Measurements from ENCODE around the gene PFDN1.

PFDN1 gene

DNA sequence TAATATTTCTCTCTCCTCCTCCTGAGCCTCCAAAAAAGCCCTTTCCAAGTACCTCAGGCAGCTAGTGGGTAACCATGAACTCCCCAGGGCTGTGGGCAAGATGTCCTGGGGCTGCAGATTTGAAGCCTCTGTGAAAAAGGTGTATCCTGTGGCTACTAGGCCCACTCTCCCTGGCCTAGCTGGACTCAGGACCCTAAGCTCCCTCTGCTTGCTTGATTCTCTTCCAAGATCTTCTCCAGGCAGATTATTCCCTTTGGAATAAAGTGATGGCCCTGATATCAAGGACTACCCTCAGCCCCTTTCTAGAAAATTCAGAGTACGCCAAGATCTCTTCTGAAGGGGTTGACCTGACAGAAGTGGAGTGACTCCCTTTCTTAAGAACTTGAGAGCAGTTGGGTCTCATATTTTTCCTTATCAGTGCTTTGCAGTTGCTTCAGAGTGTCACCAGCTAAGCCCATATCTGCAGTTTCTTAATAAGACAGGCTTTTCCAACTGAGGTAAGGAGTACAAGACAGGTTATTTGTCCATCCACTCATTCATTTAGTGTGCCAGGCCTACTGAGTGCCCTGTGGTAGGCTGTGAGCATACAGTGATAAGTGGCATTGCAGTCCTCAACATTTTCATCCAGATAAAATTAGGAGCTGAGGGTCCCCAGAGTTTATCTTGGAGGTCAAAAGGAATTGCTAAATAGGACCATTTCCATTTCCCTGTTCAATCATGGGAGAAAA lies 85.4 kb downstream of the PFDN1 start:
- Histone ChIP-seq H3K36me3 (ENCODE audit: control insufficient read depth, insufficient read depth, low read length) (no peaks in the 10 kb centered on the region), H3K4me1 (ENCODE audit: control insufficient read depth, insufficient read depth, low read length) (peaks cover 2% of the 10 kb centered on the region; the same call in 1 of the 2 replicates), H3K4me3 (ENCODE audit: low read length) (no peak overlapping the region), H3K27ac (ENCODE audit: low read length) (no peak overlapping the region), H3K27me3 (ENCODE audit: control insufficient read depth, insufficient read depth, low read length) (no peaks in the 10 kb centered on the region), H3K9me3 (ENCODE audit: control insufficient read depth, insufficient read depth, low read length) (no peaks in the 10 kb centered on the region)
- no peak for DNase-seq (ENCODE audit: low read depth, low spot score)
- WGBS (ENCODE audit: insufficient coverage, insufficient read length) = no CpG with 5 or more reads among the region's 1 CpG

DNA sequence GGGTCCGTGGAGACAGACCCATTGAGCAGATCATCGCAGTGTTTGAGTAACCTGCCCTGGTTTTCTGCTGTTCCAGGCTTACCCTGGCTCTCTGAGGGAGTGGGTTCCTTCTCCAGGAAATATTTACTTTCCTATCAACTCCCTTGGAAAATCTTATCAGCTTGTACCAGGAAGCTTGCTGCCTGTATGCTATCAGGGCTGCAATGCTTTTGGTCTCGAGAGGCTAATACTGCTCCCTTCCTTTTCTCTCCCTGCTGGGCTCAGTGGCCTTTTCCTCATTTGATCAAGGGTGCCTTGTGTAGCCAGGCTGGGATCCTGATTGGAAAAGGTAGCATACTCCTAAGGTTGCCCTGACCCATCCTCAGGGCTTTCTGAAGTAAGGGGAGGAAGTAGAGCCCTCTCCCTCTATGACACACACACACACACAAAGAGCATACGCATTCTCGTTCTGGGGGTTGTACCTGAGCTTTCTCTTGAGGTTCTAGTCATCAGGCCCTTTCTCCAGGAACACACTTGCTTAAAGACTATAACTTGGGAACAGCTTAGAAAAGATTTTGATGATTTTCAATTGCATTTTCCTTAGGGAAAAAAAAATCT lies 86.3 kb downstream of the PFDN1 start:
- Histone ChIP-seq H3K36me3 (ENCODE audit: control insufficient read depth, insufficient read depth, low read length) (no peaks in the 10 kb centered on the region), H3K9me3 (ENCODE audit: control insufficient read depth, insufficient read depth, low read length) (no peaks in the 10 kb centered on the region), H3K4me1 (ENCODE audit: control insufficient read depth, insufficient read depth, low read length) (peaks cover 2% of the 10 kb centered on the region; the same call in 1 of the 2 replicates), H3K4me3 (ENCODE audit: low read length) (no peak overlapping the region), H3K27ac (ENCODE audit: low read length) (no peak overlapping the region), H3K27me3 (ENCODE audit: control insufficient read depth, insufficient read depth, low read length) (no peaks in the 10 kb centered on the region)
- no peak for DNase-seq (ENCODE audit: low read depth, low spot score)
- WGBS (ENCODE audit: insufficient coverage, insufficient read length) = no CpG with 5 or more reads among the region's 5 CpGs

DNA sequence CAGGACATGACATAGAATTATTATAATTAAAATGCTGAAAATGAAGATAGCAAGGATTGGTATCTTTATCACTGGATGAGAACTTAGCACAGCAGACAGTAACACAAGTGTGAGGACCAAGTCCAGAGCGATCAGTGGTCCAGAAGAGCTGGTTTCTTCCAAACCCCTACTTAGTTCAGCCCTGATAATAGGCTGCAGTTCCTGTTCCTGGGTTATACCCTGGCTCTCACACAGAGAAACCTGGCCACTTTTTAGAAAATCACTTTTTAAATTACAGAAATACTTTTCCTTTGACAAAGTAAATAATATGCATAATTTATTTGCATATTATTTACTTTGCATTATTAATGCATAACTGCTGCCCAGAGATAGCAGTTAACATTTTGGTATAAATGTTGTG lies 87.6 kb downstream of the PFDN1 start:
- H3K9me3 ChIP-seq (ENCODE audit: control insufficient read depth, insufficient read depth, low read length) = no peaks in the 10 kb centered on the region
- DNase-seq (ENCODE audit: low read depth, low spot score) = no peak
- no peaks in the 10 kb centered on the region for H3K27me3 ChIP-seq (ENCODE audit: control insufficient read depth, insufficient read depth, low read length)
- H3K4me1 ChIP-seq (ENCODE audit: control insufficient read depth, insufficient read depth, low read length) = peaks cover 2% of the 10 kb centered on the region; the same call in 1 of the 2 replicates
- no peak overlapping the region for H3K4me3 ChIP-seq (ENCODE audit: low read length)
- no peak overlapping the region for H3K27ac ChIP-seq (ENCODE audit: low read length)
- H3K36me3 ChIP-seq (ENCODE audit: control insufficient read depth, insufficient read depth, low read length) = no peaks in the 10 kb centered on the region
- WGBS (ENCODE audit: insufficient coverage, insufficient read length) = no CpG with 5 or more reads among the region's 1 CpG

DNA sequence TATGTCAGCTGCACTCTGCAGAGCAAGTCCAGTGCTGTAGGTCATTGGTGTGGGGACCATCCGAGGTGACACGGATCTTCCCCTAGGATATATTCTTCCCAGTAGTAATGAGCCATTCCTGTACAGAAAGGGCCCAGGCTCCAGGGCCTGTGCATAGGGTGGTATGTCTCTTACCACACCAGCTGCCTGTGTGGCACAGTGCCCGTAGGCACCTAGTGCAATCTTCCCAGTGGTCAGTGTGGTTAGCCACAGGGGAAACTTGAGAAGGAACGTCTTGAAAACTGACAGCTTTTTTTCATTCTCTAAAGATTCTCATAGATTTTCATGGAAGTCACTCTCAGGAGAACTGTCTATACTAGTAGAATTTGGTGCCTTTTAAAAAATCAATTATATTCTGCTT lies 88.1 kb downstream of the PFDN1 start:
- H3K4me3 ChIP-seq (ENCODE audit: low read length) = no peak overlapping the region
- no CpG with 5 or more reads among the region's 4 CpGs for WGBS (ENCODE audit: insufficient coverage, insufficient read length)
- no peaks in the 10 kb centered on the region for H3K9me3 ChIP-seq (ENCODE audit: control insufficient read depth, insufficient read depth, low read length)
- H3K36me3 ChIP-seq (ENCODE audit: control insufficient read depth, insufficient read depth, low read length) = no peaks in the 10 kb centered on the region
- peaks cover 2% of the 10 kb centered on the region; the same call in 1 of the 2 replicates for H3K4me1 ChIP-seq (ENCODE audit: control insufficient read depth, insufficient read depth, low read length)
- no peak for DNase-seq (ENCODE audit: low read depth, low spot score)
- no peak overlapping the region for H3K27ac ChIP-seq (ENCODE audit: low read length)
- H3K27me3 ChIP-seq (ENCODE audit: control insufficient read depth, insufficient read depth, low read length) = no peaks in the 10 kb centered on the region

DNA sequence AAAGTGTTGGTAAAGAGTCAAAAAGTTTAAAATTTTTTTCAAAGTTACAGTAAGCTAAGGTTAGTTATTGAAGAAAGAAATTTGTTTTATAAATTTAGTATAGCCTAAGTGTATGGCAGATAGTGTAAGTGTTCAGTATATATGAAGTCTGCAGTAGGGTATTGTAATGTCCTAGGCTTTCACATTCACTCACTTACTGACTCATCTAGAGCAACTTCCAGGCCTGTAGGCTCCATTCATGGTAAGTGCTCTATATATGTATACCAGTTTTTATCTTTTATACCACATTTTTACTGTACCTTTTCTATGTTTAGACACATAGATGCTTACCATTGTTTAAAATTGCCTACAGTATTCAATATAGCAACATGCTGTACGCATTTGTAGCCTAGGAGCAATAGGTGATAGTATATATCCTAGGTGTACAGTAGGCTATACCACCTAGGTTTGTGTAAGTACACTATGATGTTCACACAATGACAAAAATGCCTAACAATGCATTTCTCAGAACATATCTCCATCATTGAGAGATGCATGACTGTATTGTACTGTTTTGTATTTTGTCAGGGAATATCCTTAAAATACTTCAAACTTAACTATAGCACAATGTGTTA lies 89.4 kb downstream of the PFDN1 start:
- Histone ChIP-seq H3K4me3 (ENCODE audit: low read length) (no peak overlapping the region), H3K36me3 (ENCODE audit: control insufficient read depth, insufficient read depth, low read length) (no peaks in the 10 kb centered on the region), H3K27me3 (ENCODE audit: control insufficient read depth, insufficient read depth, low read length) (no peaks in the 10 kb centered on the region), H3K9me3 (ENCODE audit: control insufficient read depth, insufficient read depth, low read length) (no peaks in the 10 kb centered on the region), H3K4me1 (ENCODE audit: control insufficient read depth, insufficient read depth, low read length) (peaks cover 2% of the 10 kb centered on the region; the same call in 1 of the 2 replicates), H3K27ac (ENCODE audit: low read length) (no peak overlapping the region)
- WGBS (ENCODE audit: insufficient coverage, insufficient read length) = no CpG with 5 or more reads among the region's 1 CpG
- no peak for DNase-seq (ENCODE audit: low read depth, low spot score)

DNA sequence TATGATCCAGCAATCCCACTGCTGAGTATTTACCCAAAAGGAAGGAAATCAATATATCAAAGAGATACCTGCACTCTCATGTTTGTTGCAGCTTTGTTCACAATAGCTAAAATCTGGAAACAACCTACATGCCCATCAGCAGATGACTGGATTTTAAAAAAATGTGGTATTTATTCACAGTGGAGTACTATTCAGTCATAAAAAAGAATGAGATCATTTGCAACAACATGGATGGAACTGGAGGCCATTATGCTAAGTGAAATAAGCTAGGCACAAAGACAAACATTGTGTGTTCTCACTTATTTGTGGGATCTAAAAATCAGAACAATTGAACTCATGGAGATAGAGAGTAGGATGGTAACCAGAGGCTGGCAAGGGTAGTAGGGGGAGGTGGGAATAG lies 94.8 kb downstream of the PFDN1 start:
- Histone ChIP-seq H3K4me3 (ENCODE audit: low read length) (no peak overlapping the region), H3K4me1 (ENCODE audit: control insufficient read depth, insufficient read depth, low read length) (peaks cover 3% of the 10 kb centered on the region; the same call in 1 of the 2 replicates), H3K27ac (ENCODE audit: low read length) (no peak overlapping the region), H3K9me3 (ENCODE audit: control insufficient read depth, insufficient read depth, low read length) (no peaks in the 10 kb centered on the region), H3K27me3 (ENCODE audit: control insufficient read depth, insufficient read depth, low read length) (no peaks in the 10 kb centered on the region), H3K36me3 (ENCODE audit: control insufficient read depth, insufficient read depth, low read length) (no peaks in the 10 kb centered on the region)
- no peak for DNase-seq (ENCODE audit: low read depth, low spot score)

DNA sequence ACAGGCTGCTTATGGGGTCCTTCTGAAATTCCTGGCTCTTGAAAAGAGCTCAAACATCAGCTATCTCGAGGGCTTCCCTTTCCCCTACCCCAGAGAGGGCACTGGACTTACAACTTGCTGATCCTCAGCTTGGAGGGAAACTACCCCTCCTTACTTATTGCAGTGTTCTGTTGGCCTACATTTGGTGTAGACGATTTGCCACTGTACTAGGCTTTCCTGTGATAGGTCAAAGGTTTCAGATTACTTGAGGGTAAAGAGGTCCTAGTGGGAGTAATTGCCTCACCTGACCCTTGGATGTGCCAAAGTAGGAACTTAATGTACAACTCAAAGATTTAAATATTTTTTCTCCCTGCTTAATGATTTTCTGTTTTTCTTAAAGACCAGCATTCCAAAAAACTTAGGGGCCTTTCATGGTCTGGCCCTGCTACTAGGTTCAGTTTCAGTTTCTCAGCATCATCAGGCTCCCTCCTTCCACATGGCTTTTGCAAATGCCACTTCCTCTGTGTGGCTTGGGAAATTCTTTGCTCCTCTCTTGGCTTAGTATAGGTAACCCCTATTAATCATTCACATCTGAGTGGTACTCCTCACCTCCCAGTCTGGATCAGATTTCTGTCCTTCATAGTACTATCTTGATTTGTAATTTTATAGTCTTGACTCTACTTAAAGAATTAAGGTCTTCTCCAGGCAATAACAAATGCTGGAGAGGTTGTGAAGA lies 95.5 kb downstream of the PFDN1 start:
- Histone ChIP-seq H3K36me3 (ENCODE audit: control insufficient read depth, insufficient read depth, low read length) (no peaks in the 10 kb centered on the region), H3K4me3 (ENCODE audit: low read length) (no peak overlapping the region), H3K27ac (ENCODE audit: low read length) (no peak overlapping the region), H3K4me1 (ENCODE audit: control insufficient read depth, insufficient read depth, low read length) (peaks cover 3% of the 10 kb centered on the region; the same call in 1 of the 2 replicates), H3K27me3 (ENCODE audit: control insufficient read depth, insufficient read depth, low read length) (no peaks in the 10 kb centered on the region), H3K9me3 (ENCODE audit: control insufficient read depth, insufficient read depth, low read length) (no peaks in the 10 kb centered on the region)
- no CpG with 5 or more reads among the region's 2 CpGs for WGBS (ENCODE audit: insufficient coverage, insufficient read length)
- DNase-seq (ENCODE audit: low read depth, low spot score) = no peak

DNA sequence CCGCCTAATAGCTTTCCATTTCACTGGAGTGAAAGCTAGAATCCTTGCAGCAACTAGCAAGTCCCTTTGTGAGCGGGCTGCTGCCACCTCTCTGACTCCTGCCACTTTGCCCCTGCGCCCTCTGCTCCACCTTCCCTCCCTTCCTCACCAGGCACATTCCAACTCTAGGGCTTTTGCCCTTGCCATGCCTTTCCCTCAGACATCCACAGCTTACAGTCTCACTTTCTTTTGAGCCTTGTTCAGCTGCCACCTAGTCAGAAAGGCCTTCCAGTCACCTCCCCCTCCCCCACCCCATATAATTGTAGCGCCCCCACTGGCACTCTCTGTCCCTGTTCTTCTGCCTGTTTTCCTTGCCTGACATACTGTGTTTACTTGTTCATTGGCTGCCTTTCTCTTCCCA lies 96.9 kb downstream of the PFDN1 start:
- H3K27ac ChIP-seq (ENCODE audit: low read length) = no peak overlapping the region
- no peaks in the 10 kb centered on the region for H3K27me3 ChIP-seq (ENCODE audit: control insufficient read depth, insufficient read depth, low read length)
- no peak overlapping the region for H3K4me3 ChIP-seq (ENCODE audit: low read length)
- no peaks in the 10 kb centered on the region for H3K36me3 ChIP-seq (ENCODE audit: control insufficient read depth, insufficient read depth, low read length)
- DNase-seq (ENCODE audit: low read depth, low spot score) = no peak
- peaks cover 3% of the 10 kb centered on the region; the same call in 1 of the 2 replicates for H3K4me1 ChIP-seq (ENCODE audit: control insufficient read depth, insufficient read depth, low read length)
- H3K9me3 ChIP-seq (ENCODE audit: control insufficient read depth, insufficient read depth, low read length) = no peaks in the 10 kb centered on the region
- no CpG with 5 or more reads among the region's 4 CpGs for WGBS (ENCODE audit: insufficient coverage, insufficient read length)

DNA sequence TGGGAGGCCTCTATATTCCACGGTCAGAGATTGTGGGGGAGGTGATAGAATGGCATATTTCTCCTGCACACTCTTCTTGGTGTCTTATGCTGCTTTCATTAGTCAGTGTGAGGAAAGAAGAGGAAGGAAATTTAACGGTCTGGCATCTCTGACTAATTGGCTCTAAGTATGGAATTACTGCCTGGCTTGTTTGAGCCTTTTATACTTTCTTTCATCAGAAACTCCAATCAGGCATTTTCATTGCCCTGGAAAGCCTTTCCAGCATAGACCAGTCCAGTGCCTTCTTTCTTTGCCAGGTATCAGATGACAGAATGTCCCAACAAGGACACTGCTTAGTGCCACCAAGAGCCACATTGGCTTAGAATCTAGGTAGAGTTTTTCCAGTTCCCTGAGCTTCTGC lies 97.7 kb downstream of the PFDN1 start:
- H3K4me3 ChIP-seq (ENCODE audit: low read length) = no peak overlapping the region
- WGBS (ENCODE audit: insufficient coverage, insufficient read length) = no CpG with 5 or more reads among the region's 2 CpGs
- peaks cover 3% of the 10 kb centered on the region; the same call in 1 of the 2 replicates for H3K4me1 ChIP-seq (ENCODE audit: control insufficient read depth, insufficient read depth, low read length)
- H3K27me3 ChIP-seq (ENCODE audit: control insufficient read depth, insufficient read depth, low read length) = no peaks in the 10 kb centered on the region
- no peak for DNase-seq (ENCODE audit: low read depth, low spot score)
- H3K36me3 ChIP-seq (ENCODE audit: control insufficient read depth, insufficient read depth, low read length) = no peaks in the 10 kb centered on the region
- H3K27ac ChIP-seq (ENCODE audit: low read length) = no peak overlapping the region
- H3K9me3 ChIP-seq (ENCODE audit: control insufficient read depth, insufficient read depth, low read length) = no peaks in the 10 kb centered on the region

DNA sequence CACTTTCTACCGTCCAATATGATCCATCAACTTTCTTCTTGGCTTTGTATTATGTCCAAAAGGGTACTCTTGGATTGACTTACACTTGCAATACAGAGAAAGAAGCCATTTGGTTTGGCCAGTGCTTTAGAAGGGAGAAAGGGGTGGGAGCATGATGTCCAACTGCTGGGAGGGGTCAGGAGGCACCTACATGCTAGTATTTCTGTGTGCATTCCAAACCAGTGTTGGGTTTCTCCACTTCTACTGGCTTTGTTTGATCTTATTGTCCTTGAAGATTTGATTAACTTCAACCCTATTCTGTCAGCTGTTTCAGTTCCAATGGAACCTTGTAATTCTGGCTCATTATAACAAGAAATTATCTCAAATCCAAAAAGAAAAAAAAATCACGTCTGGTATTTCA lies 100.3 kb downstream of the PFDN1 start:
- no peak overlapping the region for H3K27ac ChIP-seq (ENCODE audit: low read length)
- no peaks in the 10 kb centered on the region for H3K36me3 ChIP-seq (ENCODE audit: control insufficient read depth, insufficient read depth, low read length)
- no peaks in the 10 kb centered on the region for H3K9me3 ChIP-seq (ENCODE audit: control insufficient read depth, insufficient read depth, low read length)
- no CpG with 5 or more reads among the region's 2 CpGs for WGBS (ENCODE audit: insufficient coverage, insufficient read length)
- no peak overlapping the region for H3K4me3 ChIP-seq (ENCODE audit: low read length)
- no peaks in the 10 kb centered on the region for H3K27me3 ChIP-seq (ENCODE audit: control insufficient read depth, insufficient read depth, low read length)
- H3K4me1 ChIP-seq (ENCODE audit: control insufficient read depth, insufficient read depth, low read length) = peaks cover 3% of the 10 kb centered on the region; the same call in 1 of the 2 replicates
- no peak for DNase-seq (ENCODE audit: low read depth, low spot score)

Measured in iPS DF 6.9 (cell line).